GM18951 (cell line): Measurements from ENCODE around the gene FLYWCH2.
"Not testable (repeated sequence)": the region's sequence is repeated elsewhere in the genome, so short reads cannot be mapped to it uniquely, and the experiment has no call there.

Experiments
- POLR2A ChIP-seq: IDR thresholded peaks from 4 replicates; pipeline ENCODE4 v1.6.1; 2011; ENCODE audit warnings: mild to moderate bottlenecking; ENCODE audit not compliant: insufficient read length, insufficient read depth; ENCODE audit errors: extremely low read depth
- in situ Hi-C: fragments of 300-500 bp; cut with MboI; formaldehyde crosslinking; loops from one replicate; pipeline ENCODE4 v1.12.0; 2022; ENCODE audit warnings: low sequenced_read_pairs, mixed read lengths, inconsistent platforms; ENCODE audit not compliant: unreplicated experiment

Gene FLYWCH2

DNA sequence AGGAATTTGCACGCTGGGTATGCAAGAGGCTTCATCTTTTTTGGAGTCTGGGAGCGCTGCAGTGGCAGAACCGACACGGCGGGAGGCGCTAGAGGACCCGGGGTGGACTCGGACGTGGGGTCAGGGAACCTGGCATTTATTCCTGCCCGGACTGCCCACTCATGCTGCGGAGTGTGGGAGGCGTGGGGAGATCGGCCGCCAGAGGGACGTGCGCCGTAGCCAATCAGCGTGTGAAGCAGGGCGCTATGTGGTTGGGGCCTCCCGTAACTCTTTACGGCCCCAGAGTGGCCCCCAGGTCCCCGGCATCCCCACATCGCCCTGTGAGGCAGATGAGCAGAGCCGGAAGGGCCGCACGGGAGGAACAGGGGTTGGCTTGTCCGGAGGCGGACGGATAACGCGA lies 11.2 kb downstream of the FLYWCH2 start:
- in situ Hi-C loops, result no loop called here
- TF ChIP-seq POLR2A, result no peak

DNA sequence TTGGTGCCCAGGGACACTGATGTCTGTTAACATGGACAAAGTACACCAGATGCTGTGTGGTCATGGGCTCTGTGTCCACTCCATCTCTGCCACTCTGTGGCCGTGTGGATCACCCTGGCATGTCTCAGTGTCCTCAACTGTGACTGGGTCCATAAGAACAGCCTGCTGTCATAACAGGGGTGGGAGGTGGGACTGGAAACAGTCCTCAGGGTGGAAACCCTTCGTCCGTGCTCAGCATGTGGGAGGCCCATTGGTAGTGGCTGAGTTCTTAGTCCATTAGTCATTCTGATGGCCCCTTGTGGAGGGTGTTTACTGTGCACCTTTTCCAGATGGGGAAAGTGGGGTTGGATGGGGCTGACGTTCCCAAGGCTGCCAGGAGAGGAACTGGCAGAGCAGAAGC lies 12.8 kb downstream of the FLYWCH2 start:
- no peak for TF ChIP-seq POLR2A
- in situ Hi-C loops, result no loop called here

- no peak for TF ChIP-seq POLR2A
These were observed 13.5 kb downstream of the FLYWCH2 start for GRCh38 chr16:2896480-2897010.

GRCh38 chr16:2897110-2897509 lies 14.1 kb downstream of the FLYWCH2 start:
- no peak for TF ChIP-seq POLR2A
- in situ Hi-C loops, result no loop called here

More at GRCh38 chr16:2896480-2897010, 13.5 kb downstream of the FLYWCH2 start:
- in situ Hi-C loops, result no loop called here

DNA sequence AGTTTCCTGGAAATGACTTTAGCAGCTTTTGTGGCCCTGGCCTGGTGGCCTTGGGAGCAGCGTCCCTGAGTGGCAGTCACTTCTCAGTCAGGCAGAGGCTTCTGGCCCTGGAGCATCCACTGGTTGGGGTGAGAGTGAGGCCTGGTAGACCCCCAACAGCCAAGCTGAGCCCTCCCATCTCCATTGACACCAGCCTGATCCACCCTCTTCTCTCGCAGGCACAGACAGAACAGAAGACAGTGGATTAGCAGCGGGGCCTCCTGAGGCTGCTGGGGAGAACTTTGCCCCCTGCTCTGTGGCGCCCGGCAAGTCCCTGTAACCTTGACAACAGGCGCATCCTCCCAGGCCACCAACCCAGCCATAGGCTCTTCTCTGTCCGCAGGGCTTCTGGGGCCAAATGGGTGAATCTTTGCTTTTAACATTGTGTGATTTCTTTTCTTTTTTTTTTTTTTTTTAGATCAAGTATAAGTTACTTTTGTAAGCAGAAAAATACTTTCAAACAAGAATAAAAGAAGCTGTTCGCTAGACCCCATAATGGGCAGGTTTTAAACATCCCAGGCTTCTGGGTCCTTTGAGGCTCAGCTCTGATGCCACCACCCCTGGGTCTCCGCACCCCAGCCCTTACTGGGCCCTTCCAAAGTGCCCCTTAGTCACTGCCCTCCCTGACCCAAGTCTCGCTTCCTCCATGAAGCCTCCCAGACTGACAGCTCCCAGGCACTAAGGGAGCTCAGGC lies 16.0 kb downstream of the FLYWCH2 start:
- TF ChIP-seq POLR2A, result no peak
- in situ Hi-C loops, result no loop called here

DNA sequence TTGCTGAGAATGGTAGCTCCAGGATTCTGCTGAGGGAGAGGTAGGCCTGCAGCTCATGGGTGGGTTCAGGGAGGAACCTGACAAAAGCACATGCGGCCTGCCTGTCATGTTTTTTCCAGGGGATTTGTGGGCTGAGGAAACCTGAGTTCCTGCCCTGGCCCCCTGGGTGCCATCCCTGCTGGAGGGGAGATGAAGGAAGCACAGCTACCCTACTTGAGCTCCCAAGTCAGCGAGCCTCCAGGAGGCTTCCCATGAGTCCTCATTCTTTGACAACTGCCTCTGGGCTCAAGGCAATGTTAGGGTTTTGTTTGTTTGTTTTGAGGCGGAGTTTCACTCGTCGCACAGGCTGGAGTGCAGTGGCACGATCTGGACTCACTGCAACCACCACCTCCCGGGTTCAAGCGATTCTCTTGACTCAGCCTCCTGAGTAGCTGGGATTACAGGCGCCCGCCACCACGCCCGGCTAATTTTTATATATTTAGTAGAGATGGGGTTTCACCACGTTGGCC lies 16.6 kb downstream of the FLYWCH2 start:
- in situ Hi-C loops, result no loop called here
- TF ChIP-seq POLR2A, result no peak

DNA sequence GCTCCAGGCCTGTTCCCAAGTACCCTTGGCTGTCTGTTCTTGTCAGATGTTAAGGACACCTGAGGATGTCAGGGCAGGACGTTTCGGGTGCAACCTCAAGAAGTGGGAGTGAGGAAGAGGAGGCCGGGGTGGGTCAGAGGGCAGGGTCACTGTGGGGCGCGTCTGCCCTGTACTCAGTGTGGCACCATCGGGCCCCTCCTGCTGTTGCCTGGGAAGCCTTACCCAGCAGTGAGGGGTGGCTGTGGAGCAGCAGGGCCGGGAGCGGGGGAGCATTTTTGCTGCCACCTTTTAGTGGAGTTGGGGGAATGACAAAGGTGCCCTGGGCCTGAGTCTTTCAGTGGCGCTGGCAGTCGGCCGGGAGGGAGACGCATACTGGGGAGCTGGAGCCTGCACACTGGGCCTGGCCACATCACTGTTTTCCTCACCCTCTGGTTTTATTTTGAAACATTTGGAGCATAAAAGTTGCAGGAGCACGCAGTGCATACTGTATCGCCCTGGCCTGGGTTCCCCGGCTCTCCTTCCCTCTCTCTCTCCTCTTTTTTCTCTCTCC lies 17.6 kb downstream of the FLYWCH2 start:
- in situ Hi-C loops, result no loop called here

GRCh38 chr16:2902337-2903130 lies 19.5 kb downstream of the FLYWCH2 start:
- in situ Hi-C loops, result no loop called here

More for the DNA sequence above, 17.6 kb downstream of the FLYWCH2 start:
- TF ChIP-seq POLR2A, result no peak

GRCh38 chr16:2904100-2904921 lies 21.3 kb downstream of the FLYWCH2 start:
- TF ChIP-seq POLR2A, result peak; percentile 49
- in situ Hi-C loops, result no loop called here

More at GRCh38 chr16:2902337-2903130, 19.5 kb downstream of the FLYWCH2 start:
- TF ChIP-seq POLR2A, result no peak

DNA sequence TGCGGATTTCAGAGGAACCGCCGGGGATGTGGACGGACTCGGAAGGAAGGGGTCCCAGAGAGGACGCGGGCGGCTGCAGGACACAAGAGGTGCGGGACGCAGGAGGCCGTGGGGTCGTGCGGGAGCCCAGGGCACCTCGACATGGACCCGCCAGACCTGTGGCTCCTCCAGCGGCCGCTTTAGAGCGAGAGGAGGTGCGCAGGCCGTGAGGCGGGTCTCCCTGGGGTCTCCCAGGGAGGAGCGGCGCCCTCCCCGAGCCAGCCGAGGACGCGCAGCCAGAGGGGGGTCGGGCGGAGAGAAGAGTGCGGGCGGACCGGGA lies 21.9 kb downstream of the FLYWCH2 start:
- TF ChIP-seq POLR2A, result no peak
- in situ Hi-C loops, result no loop called here

DNA sequence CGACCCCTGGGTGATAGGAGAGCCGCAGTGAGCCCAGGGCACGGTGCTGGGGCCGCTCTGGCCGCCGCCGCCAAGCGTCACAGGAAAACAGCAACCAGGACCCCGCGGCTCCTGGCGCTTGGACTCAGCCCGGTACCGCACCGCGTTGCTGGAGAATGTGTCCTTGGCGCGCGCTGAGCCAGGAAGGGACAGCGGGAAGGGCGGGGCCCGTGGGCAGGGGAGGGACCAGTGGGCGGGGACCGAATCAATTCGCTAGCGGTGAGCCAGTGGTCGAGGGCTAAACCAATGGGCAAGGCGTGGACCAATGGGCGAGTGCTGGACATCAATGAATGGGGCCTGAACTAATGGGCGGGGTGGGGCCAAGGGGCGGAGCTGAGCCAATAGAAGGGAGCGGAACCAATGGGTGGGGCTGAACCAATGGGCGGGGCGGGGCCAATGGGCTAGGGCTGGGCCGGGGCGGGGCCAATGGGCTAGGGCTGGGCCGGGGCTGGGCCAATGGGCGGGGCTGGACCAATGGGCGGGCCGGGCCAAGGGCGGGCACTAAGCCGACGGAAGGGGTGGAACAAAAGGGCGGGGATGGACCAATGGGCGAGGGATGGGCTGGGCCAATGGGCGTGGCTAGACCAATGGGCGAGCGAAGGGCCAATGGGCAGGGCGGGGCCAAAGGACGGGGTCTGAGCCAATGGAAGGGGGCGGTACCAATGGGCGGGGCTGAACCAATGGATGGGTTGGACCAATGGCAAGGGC lies 22.4 kb downstream of the FLYWCH2 start:
- in situ Hi-C loops, result no loop called here
- TF ChIP-seq POLR2A, result peak; percentile 96

GRCh38 chr16:2905988-2906387 lies 23.0 kb downstream of the FLYWCH2 start:
- in situ Hi-C loops, result no loop called here
- TF ChIP-seq POLR2A, result no peak

GRCh38 chr16:2907084-2907753 lies 24.2 kb downstream of the FLYWCH2 start:
- in situ Hi-C loops, result not testable (repeated sequence)
